ENCODE measurements around the gene FKBP6.
"Not testable (repeated sequence)": the region's sequence is repeated elsewhere in the genome, so short reads cannot be mapped to it uniquely, and the experiment has no call there.

FKBP6 gene

DNA sequence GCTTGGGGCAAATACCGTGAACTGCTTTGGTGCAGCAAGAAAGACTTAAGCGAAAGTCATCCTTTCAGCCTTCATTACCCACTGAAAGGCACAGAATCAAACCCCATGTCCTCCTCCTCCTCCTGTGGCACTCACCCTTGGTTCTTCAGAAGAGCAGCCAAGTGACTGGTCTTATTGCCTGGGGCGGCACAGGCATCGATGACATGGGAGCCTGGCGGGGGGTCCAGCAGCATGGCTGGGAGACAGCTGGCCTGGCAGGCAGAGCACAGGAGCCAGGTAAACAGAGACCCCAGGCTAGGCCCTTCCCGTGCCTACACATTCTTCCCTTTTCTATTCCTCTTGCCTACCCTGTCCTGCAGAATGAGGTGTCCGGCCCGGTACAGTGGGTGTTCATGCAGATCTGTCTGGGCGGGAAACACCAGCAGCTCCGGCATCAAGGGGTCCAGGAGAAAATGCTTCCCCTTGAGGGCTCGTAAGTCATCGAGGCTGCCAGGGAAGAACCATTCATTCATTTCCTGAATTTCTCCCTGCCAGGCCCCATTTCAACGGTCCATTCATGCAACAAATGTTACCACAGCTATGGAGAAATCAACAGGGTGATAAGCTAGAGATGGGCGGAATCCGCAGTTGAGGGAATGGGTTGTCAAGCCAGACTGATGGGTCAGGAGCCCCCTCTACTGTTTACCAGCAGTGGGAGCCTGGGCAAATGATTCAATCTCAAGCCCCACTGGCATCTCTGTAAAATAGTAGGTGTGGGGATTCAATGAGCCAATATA lies 23.2 kb upstream of the FKBP6 start:
- H3K4me2 ChIP-seq (ENCODE audit: low read length, poor library complexity, severe bottlenecking); H3K27me3 ChIP-seq (ENCODE audit: control insufficient read depth in 1 of 2, insufficient read depth in 1 of 2, low read length in 2 of 2); H2BK15ac ChIP-seq (ENCODE audit: low read depth, poor library complexity, severe bottlenecking); H3K14ac ChIP-seq (ENCODE audit: low read length in 2 of 2); H3K9ac ChIP-seq (ENCODE audit: low read length); H4K91ac ChIP-seq (ENCODE audit: low read length); H3K4me3 ChIP-seq (ENCODE audit: insufficient read depth in 1 of 2, low read depth in 1 of 2, low read length in 2 of 2); H3K9me3 ChIP-seq (ENCODE audit: control insufficient read depth, low read length); H4K8ac ChIP-seq (ENCODE audit: low read length); H2AFZ ChIP-seq (ENCODE audit: low read depth, low read length); H3K4ac ChIP-seq (ENCODE audit: low read depth in 1 of 2, low read length in 2 of 2); H2BK12ac ChIP-seq (ENCODE audit: low read length in 2 of 2); H3K27ac ChIP-seq (ENCODE audit: low read length, poor library complexity, severe bottlenecking); H2BK120ac ChIP-seq (ENCODE audit: low read depth, low read length); H2BK5ac ChIP-seq (ENCODE audit: low read depth, low read length, poor library complexity, severe bottlenecking); DNase-seq; H3K18ac ChIP-seq (ENCODE audit: low read depth in 1 of 2, low read length in 2 of 2); H3K79me1 ChIP-seq (replicated peaks; ENCODE audit: low read length, poor library complexity, severe bottlenecking); H2AK5ac ChIP-seq (ENCODE audit: low read length, severe bottlenecking); H3K23ac ChIP-seq (ENCODE audit: low read length in 2 of 2): not testable (repeated sequence)
- 97% methylated on average over 4 of the region's 15 CpGs for WGBS
- peaks cover 13% of the 10 kb centered on the region for H3K4me1 ChIP-seq (ENCODE audit: control insufficient read depth, insufficient read depth, low read depth, low read length)
- peaks cover 28 to 32% of the 10 kb centered on the region in 2 experiments for H3K36me3 ChIP-seq (ENCODE audit: control insufficient read depth in 1 of 2, insufficient read depth in 2 of 2, low read depth in 1 of 2, low read length in 2 of 2)

GRCh38 chr7:73307436-73307835 lies 20.5 kb upstream of the FKBP6 start:
- Histone ChIP-seq H3K14ac (ENCODE audit: low read length in 2 of 2) (no peak overlapping the region), H3K4ac (ENCODE audit: low read depth in 1 of 2, low read length in 2 of 2) (no peak overlapping the region), H2AK5ac (ENCODE audit: low read length, severe bottlenecking) (no peak overlapping the region), H4K8ac (ENCODE audit: low read length) (no peak overlapping the region), H3K9ac (ENCODE audit: low read length) (no peak overlapping the region), H2BK120ac (ENCODE audit: low read depth, low read length) (no peak overlapping the region), H2BK12ac (ENCODE audit: low read length in 2 of 2) (no peak overlapping the region), H4K91ac (ENCODE audit: low read length) (no peak overlapping the region), H3K27me3 (ENCODE audit: control insufficient read depth in 1 of 2, insufficient read depth in 1 of 2, low read length in 2 of 2) (no peaks in the 10 kb centered on the region), H2BK5ac (ENCODE audit: low read depth, low read length, poor library complexity, severe bottlenecking) (no peak overlapping the region), H2AFZ (ENCODE audit: low read depth, low read length) (no peak overlapping the region), H3K23ac (ENCODE audit: low read length in 2 of 2) (no peak overlapping the region), H3K79me1 (replicated peaks; ENCODE audit: low read length, poor library complexity, severe bottlenecking) (peaks cover 10% of the 10 kb centered on the region), H3K4me2 (ENCODE audit: low read length, poor library complexity, severe bottlenecking) (no peak overlapping the region), H3K27ac (ENCODE audit: low read length, poor library complexity, severe bottlenecking) (no peak overlapping the region), H3K9me3 (ENCODE audit: control insufficient read depth, low read length) (no peaks in the 10 kb centered on the region), H3K4me1 (ENCODE audit: control insufficient read depth, insufficient read depth, low read depth, low read length) (peaks cover 13% of the 10 kb centered on the region), H3K4me3 (ENCODE audit: insufficient read depth in 1 of 2, low read depth in 1 of 2, low read length in 2 of 2) (peak overlapping the region in 1 of 2 experiments; percentile 93), H2BK15ac (ENCODE audit: low read depth, poor library complexity, severe bottlenecking) (no peak overlapping the region), H3K18ac (ENCODE audit: low read depth in 1 of 2, low read length in 2 of 2) (no peak overlapping the region), H3K36me3 (ENCODE audit: control insufficient read depth in 1 of 2, insufficient read depth in 2 of 2, low read depth in 1 of 2, low read length in 2 of 2) (peaks cover 28 to 32% of the 10 kb centered on the region in 2 experiments)
- WGBS: 98% methylated on average over 13 of the region's 13 CpGs
- no peak for DNase-seq

DNA sequence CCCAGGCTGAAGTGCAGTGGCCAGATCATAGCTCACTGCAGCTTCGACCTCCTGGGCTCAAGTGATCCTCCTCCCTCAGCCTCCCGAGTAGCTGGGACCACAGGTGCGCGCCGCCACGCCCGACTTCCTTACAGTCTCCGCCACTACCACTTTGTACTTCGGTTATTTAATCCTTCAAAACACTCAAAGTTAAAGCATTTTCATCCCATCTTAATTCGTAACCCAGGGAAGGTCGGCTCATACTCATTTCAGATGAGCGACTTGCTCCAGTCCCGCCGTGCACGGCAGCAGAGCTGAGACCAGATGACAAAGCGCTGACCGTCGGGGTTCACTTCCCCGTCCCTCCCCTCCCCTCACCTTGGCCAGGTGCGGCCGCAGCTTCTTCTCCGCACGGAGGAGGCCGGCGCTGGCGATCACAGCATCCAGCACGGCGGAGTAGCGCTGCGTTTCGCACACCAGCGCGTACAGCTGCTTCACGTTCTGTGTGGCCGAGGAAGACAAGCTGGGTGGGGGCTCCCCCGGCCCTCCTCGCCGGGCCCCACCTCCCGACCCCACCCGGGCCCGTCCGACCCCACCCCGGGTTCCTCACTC lies 19.8 kb upstream of the FKBP6 start:
- Histone ChIP-seq H3K4me2 (ENCODE audit: low read length, poor library complexity, severe bottlenecking) (peak overlapping the region; percentile 82), H3K4me3 (ENCODE audit: insufficient read depth in 1 of 2, low read depth in 1 of 2, low read length in 2 of 2) (peak overlapping the region; percentile 81 to 93), H3K9ac (ENCODE audit: low read length) (peak overlapping the region; percentile 82), H3K4me1 (ENCODE audit: control insufficient read depth, insufficient read depth, low read depth, low read length) (peaks cover 13% of the 10 kb centered on the region), H3K14ac (ENCODE audit: low read length in 2 of 2) (peak overlapping the region in 1 of 2 experiments; percentile 53), H2BK120ac (ENCODE audit: low read depth, low read length) (peak overlapping the region; percentile 34), H3K79me1 (replicated peaks; ENCODE audit: low read length, poor library complexity, severe bottlenecking) (peaks cover 10% of the 10 kb centered on the region), H4K8ac (ENCODE audit: low read length) (peak overlapping the region; percentile 89), H2AK5ac (ENCODE audit: low read length, severe bottlenecking) (no peak overlapping the region), H3K27ac (ENCODE audit: low read length, poor library complexity, severe bottlenecking) (no peak overlapping the region), H3K9me3 (ENCODE audit: control insufficient read depth, low read length) (no peaks in the 10 kb centered on the region), H3K36me3 (ENCODE audit: control insufficient read depth in 1 of 2, insufficient read depth in 2 of 2, low read depth in 1 of 2, low read length in 2 of 2) (peaks cover 23 to 28% of the 10 kb centered on the region in 2 experiments), H3K27me3 (ENCODE audit: control insufficient read depth in 1 of 2, insufficient read depth in 1 of 2, low read length in 2 of 2) (no peaks in the 10 kb centered on the region), H3K18ac (ENCODE audit: low read depth in 1 of 2, low read length in 2 of 2) (peak overlapping the region in 1 of 2 experiments; percentile 85), H3K23ac (ENCODE audit: low read length in 2 of 2) (no peak overlapping the region), H2BK12ac (ENCODE audit: low read length in 2 of 2) (no peak overlapping the region), H3K4ac (ENCODE audit: low read depth in 1 of 2, low read length in 2 of 2) (peak overlapping the region in 1 of 2 experiments; percentile 65), H4K91ac (ENCODE audit: low read length) (peak overlapping the region; percentile 43), H2AFZ (ENCODE audit: low read depth, low read length) (peak overlapping the region; percentile 76), H2BK15ac (ENCODE audit: low read depth, poor library complexity, severe bottlenecking) (no peak overlapping the region), H2BK5ac (ENCODE audit: low read depth, low read length, poor library complexity, severe bottlenecking) (no peak overlapping the region)
- WGBS: 23% methylated on average over 29 of the region's 43 CpGs
- DNase-seq: no peak

DNA sequence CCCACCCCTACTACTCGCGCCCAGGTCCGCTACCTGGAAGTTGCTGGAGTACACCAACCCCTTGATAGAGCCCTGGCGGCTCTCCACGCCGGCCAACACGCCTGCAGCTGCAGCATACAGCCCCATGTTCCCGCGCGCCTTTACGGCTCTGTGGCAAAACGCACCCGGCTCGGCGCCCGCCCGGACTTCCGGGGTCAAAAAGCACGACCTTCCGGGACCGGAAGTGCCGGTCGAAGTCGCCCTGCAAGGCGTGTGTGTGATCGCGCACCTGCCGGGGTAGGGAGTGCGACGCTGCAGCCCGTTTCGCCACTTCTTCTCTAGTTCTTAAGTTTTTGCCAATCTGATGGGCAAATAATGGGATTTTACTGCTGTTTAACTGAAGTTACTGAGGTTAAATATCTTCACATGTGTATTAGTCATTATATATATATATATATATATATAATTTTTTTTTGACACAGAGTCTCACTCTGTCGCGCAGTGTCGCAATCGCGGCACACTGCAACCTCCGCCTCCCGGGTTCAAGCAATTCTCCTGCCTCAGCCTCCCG lies 19.2 kb upstream of the FKBP6 start, which contains the start of gene NSUN5:
TSS of gene NSUN5 (minus strand) at position 162 of the 550 bp plus-strand sequence. CDS start at position 126, 36 bp downstream.
- Histone ChIP-seq H3K9ac (ENCODE audit: low read length) (peak within 1 kb of the TSS; percentile 82), H2BK5ac (ENCODE audit: low read depth, low read length, poor library complexity, severe bottlenecking) (no peak within 1 kb of the TSS), H3K79me1 (replicated peaks; ENCODE audit: low read length, poor library complexity, severe bottlenecking) (peaks cover 10% of the 10 kb centered on the region), H3K4me3 (ENCODE audit: insufficient read depth in 1 of 2, low read depth in 1 of 2, low read length in 2 of 2) (peak within 1 kb of the TSS; percentile 81 to 93), H2AK5ac (ENCODE audit: low read length, severe bottlenecking) (peak within 1 kb of the TSS; percentile 69), H3K4ac (ENCODE audit: low read depth in 1 of 2, low read length in 2 of 2) (peak within 1 kb of the TSS in 1 of 2 experiments; percentile 65), H2BK15ac (ENCODE audit: low read depth, poor library complexity, severe bottlenecking) (no peak within 1 kb of the TSS), H3K14ac (ENCODE audit: low read length in 2 of 2) (peak within 1 kb of the TSS in 1 of 2 experiments; percentile 53), H3K9me3 (ENCODE audit: control insufficient read depth, low read length) (no peaks in the 10 kb centered on the region), H3K4me1 (ENCODE audit: control insufficient read depth, insufficient read depth, low read depth, low read length) (peaks cover 13% of the 10 kb centered on the region), H4K8ac (ENCODE audit: low read length) (peak within 1 kb of the TSS; percentile 89), H3K4me2 (ENCODE audit: low read length, poor library complexity, severe bottlenecking) (peak within 1 kb of the TSS; percentile 82), H3K27me3 (ENCODE audit: control insufficient read depth in 1 of 2, insufficient read depth in 1 of 2, low read length in 2 of 2) (no peaks in the 10 kb centered on the region), H2AFZ (ENCODE audit: low read depth, low read length) (peak within 1 kb of the TSS; percentile 76), H3K36me3 (ENCODE audit: control insufficient read depth in 1 of 2, insufficient read depth in 2 of 2, low read depth in 1 of 2, low read length in 2 of 2) (peaks cover 18 to 22% of the 10 kb centered on the region in 2 experiments), H2BK12ac (ENCODE audit: low read length in 2 of 2) (no peak within 1 kb of the TSS), H3K27ac (ENCODE audit: low read length, poor library complexity, severe bottlenecking) (no peak within 1 kb of the TSS), H2BK120ac (ENCODE audit: low read depth, low read length) (peak within 1 kb of the TSS; percentile 34), H3K18ac (ENCODE audit: low read depth in 1 of 2, low read length in 2 of 2) (peak within 1 kb of the TSS in 1 of 2 experiments; percentile 85), H3K23ac (ENCODE audit: low read length in 2 of 2) (no peak within 1 kb of the TSS), H4K91ac (ENCODE audit: low read length) (peak within 1 kb of the TSS; percentile 43)
- peak; percentile 65 for DNase-seq
- 20% methylated on average over 35 of the region's 40 CpGs for WGBS
